T-helper 17 cell (primary cell): Measurements from ENCODE around the gene PRKCG. TPM values are rescaled to one million over a fixed set of nuclear protein-coding genes. Genes with fewer than 3 reads are reported as not detected.

Source experiments
- ATAC-seq: fragments of 150-1000 bp; cut with Tn5 transposase; 2 replicates; pipeline ENCODE4 v1.10.0; 2021; ENCODE audit warnings: mild to moderate bottlenecking, moderate library complexity
- DNase-seq, 3 donors: peaks; one replicate each; pipeline versions ENCODE4 v3.0.0 to v3.0.0-alpha.2; 2020 to 2021
- H3K9me3 ChIP-seq: one replicate; pipeline ENCODE4 v1.7.0; 2013; ENCODE audit warnings: low read length, mild to moderate bottlenecking; ENCODE audit not compliant: control insufficient read depth, poor library complexity, severe bottlenecking
- H3K27ac Mint-ChIP-seq: one replicate; pipeline ENCODE4 v1.8.0; 2022; ENCODE audit warnings: mild to moderate bottlenecking, moderate library complexity, mixed read lengths
- H3K27me3 Mint-ChIP-seq: one replicate; pipeline ENCODE4 v1.8.0; 2022; ENCODE audit warnings: mixed read lengths
- H3K36me3 Mint-ChIP-seq: one replicate; pipeline ENCODE4 v1.8.0; 2022; ENCODE audit warnings: low read depth, mixed read lengths
- H3K4me1 Mint-ChIP-seq: one replicate; pipeline ENCODE4 v1.8.0; 2022; ENCODE audit warnings: mild to moderate bottlenecking, mixed read lengths
- H3K4me3 Mint-ChIP-seq: one replicate; pipeline ENCODE4 v1.8.0; 2022; ENCODE audit warnings: mild to moderate bottlenecking, moderate library complexity, mixed read lengths
- total RNA-seq, 4 donors: library from RNA in 2 of 4; stranded (reverse) in 2 of 4; gene quantifications; one replicate each; pipeline ENCODE4 v1.2.3 and lab custom pipeline; 2022 to 2026

Gene PRKCG
- total RNA-seq, 2 donors from 2014 or later, result 1.1 to 1.4 TPM

- peaks cover 22% of the 10 kb centered on the region for H3K36me3 Mint-ChIP-seq
- H3K4me3 Mint-ChIP-seq, result no peak overlapping the region
- peaks cover 27% of the 10 kb centered on the region for H3K4me1 Mint-ChIP-seq
These were observed 27.6 kb downstream of the PRKCG start for GRCh38 chr19:53909471-53910169.

GRCh38 chr19:53910170-53910518, 28.1 kb downstream of the PRKCG start:
- ATAC-seq (no peak), DNase-seq (no peak)
- Mint-ChIP-seq H3K4me3 (no peak overlapping the region), H3K36me3 (peaks cover 22% of the 10 kb centered on the region), H3K27ac (no peak overlapping the region), H3K27me3 (peaks cover 62% of the 10 kb centered on the region), H3K4me1 (peaks cover 27% of the 10 kb centered on the region)
- no peaks in the 10 kb centered on the region for H3K9me3 ChIP-seq

More at GRCh38 chr19:53909471-53910169, 27.6 kb downstream of the PRKCG start:
- no peaks in the 10 kb centered on the region for H3K9me3 ChIP-seq
- H3K27me3 Mint-ChIP-seq, result peaks cover 67% of the 10 kb centered on the region
- ATAC-seq (no peak), DNase-seq (no peak)
- no peak overlapping the region for H3K27ac Mint-ChIP-seq

- no peak overlapping the region for H3K27ac Mint-ChIP-seq
- H3K4me1 Mint-ChIP-seq, result peaks cover 18% of the 10 kb centered on the region
- peaks cover 58% of the 10 kb centered on the region for H3K27me3 Mint-ChIP-seq
- H3K9me3 ChIP-seq, result no peaks in the 10 kb centered on the region
- peaks cover 13% of the 10 kb centered on the region for H3K36me3 Mint-ChIP-seq
- no peak for ATAC-seq
- no peak for DNase-seq
- H3K4me3 Mint-ChIP-seq, result no peak overlapping the region
These were observed 30.7 kb downstream of the PRKCG start for GRCh38 chr19:53912653-53913052.

GRCh38 chr19:53915000-53915399, 33.0 kb downstream of the PRKCG start:
- Mint-ChIP-seq H3K36me3 (peaks cover 7% of the 10 kb centered on the region), H3K4me1 (peaks cover 5% of the 10 kb centered on the region), H3K27ac (no peak overlapping the region), H3K27me3 (peaks cover 44% of the 10 kb centered on the region), H3K4me3 (no peak overlapping the region)
- DNase-seq, result no peak
- no peak for ATAC-seq
- H3K9me3 ChIP-seq, result no peaks in the 10 kb centered on the region

GRCh38 chr19:53916004-53916403, 34.0 kb downstream of the PRKCG start:
- Mint-ChIP-seq H3K27me3 (peaks cover 34% of the 10 kb centered on the region), H3K4me1 (no peaks in the 10 kb centered on the region), H3K36me3 (peaks cover 2% of the 10 kb centered on the region), H3K4me3 (no peak overlapping the region), H3K27ac (no peak overlapping the region)
- no peak for ATAC-seq
- DNase-seq, result no peak
- no peaks in the 10 kb centered on the region for H3K9me3 ChIP-seq

GRCh38 chr19:53917356-53917755, 35.4 kb downstream of the PRKCG start:
- Mint-ChIP-seq H3K36me3 (no peaks in the 10 kb centered on the region), H3K27me3 (peaks cover 21% of the 10 kb centered on the region), H3K4me3 (no peak overlapping the region), H3K4me1 (no peaks in the 10 kb centered on the region), H3K27ac (no peak overlapping the region)
- H3K9me3 ChIP-seq, result no peaks in the 10 kb centered on the region
- DNase-seq, result no peak
- no peak for ATAC-seq

GRCh38 chr19:53927739-53928138, 45.7 kb downstream of the PRKCG start:
- H3K27ac Mint-ChIP-seq, result no peak overlapping the region
- no peaks in the 10 kb centered on the region for H3K27me3 Mint-ChIP-seq
- H3K9me3 ChIP-seq, result no peaks in the 10 kb centered on the region
- H3K4me1 Mint-ChIP-seq, result no peaks in the 10 kb centered on the region
- DNase-seq (peak in 1 of 3 donors; percentile 30), ATAC-seq (no peak)
- H3K36me3 Mint-ChIP-seq, result no peaks in the 10 kb centered on the region
- no peak overlapping the region for H3K4me3 Mint-ChIP-seq

- no peaks in the 10 kb centered on the region for H3K4me1 Mint-ChIP-seq
- peaks cover 6% of the 10 kb centered on the region for H3K36me3 Mint-ChIP-seq
- ATAC-seq (no peak), DNase-seq (no peak)
- H3K4me3 Mint-ChIP-seq, result no peak overlapping the region
- no peaks in the 10 kb centered on the region for H3K9me3 ChIP-seq
- H3K27ac Mint-ChIP-seq, result no peak overlapping the region
- peaks cover 34% of the 10 kb centered on the region for H3K27me3 Mint-ChIP-seq
These were observed 54.0 kb downstream of the PRKCG start for GRCh38 chr19:53936029-53936428.

- H3K4me1 Mint-ChIP-seq, result peaks cover 6% of the 10 kb centered on the region
- H3K9me3 ChIP-seq, result no peaks in the 10 kb centered on the region
- DNase-seq, result no peak
- H3K27me3 Mint-ChIP-seq, result peaks cover 68% of the 10 kb centered on the region
- H3K27ac Mint-ChIP-seq, result no peak overlapping the region
- ATAC-seq, result no peak
- peaks cover 16% of the 10 kb centered on the region for H3K36me3 Mint-ChIP-seq
- H3K4me3 Mint-ChIP-seq, result no peak overlapping the region
These were observed 60.2 kb downstream of the PRKCG start for GRCh38 chr19:53942001-53942786.

GRCh38 chr19:53944416-53944815, 62.4 kb downstream of the PRKCG start:
- Mint-ChIP-seq H3K27ac (no peak overlapping the region), H3K4me3 (no peak overlapping the region), H3K4me1 (peaks cover 6% of the 10 kb centered on the region), H3K36me3 (peaks cover 14% of the 10 kb centered on the region), H3K27me3 (peaks cover 65% of the 10 kb centered on the region)
- DNase-seq (no peak), ATAC-seq (no peak)
- H3K9me3 ChIP-seq, result no peaks in the 10 kb centered on the region

GRCh38 chr19:53944933-53945332, 62.9 kb downstream of the PRKCG start:
- H3K9me3 ChIP-seq, result no peaks in the 10 kb centered on the region
- peaks cover 6% of the 10 kb centered on the region for H3K4me1 Mint-ChIP-seq
- H3K27me3 Mint-ChIP-seq, result peaks cover 60% of the 10 kb centered on the region
- no peak for ATAC-seq
- H3K4me3 Mint-ChIP-seq, result no peak overlapping the region
- no peak for DNase-seq
- H3K36me3 Mint-ChIP-seq, result peaks cover 14% of the 10 kb centered on the region
- no peak overlapping the region for H3K27ac Mint-ChIP-seq

GRCh38 chr19:53945441-53945840, 63.4 kb downstream of the PRKCG start:
- Mint-ChIP-seq H3K4me3 (no peak overlapping the region), H3K36me3 (peaks cover 12% of the 10 kb centered on the region), H3K27me3 (peaks cover 55% of the 10 kb centered on the region), H3K27ac (no peak overlapping the region), H3K4me1 (peaks cover 6% of the 10 kb centered on the region)
- no peak for ATAC-seq
- no peak for DNase-seq
- H3K9me3 ChIP-seq, result no peaks in the 10 kb centered on the region

- H3K9me3 ChIP-seq, result no peaks in the 10 kb centered on the region
- Mint-ChIP-seq H3K27me3 (peaks cover 50% of the 10 kb centered on the region), H3K36me3 (peaks cover 10% of the 10 kb centered on the region), H3K4me3 (no peak overlapping the region), H3K4me1 (peaks cover 6% of the 10 kb centered on the region), H3K27ac (no peak overlapping the region)
- ATAC-seq (no peak), DNase-seq (no peak)
These were observed 64.0 kb downstream of the PRKCG start for GRCh38 chr19:53945998-53946397.

- Mint-ChIP-seq H3K27me3 (peaks cover 51% of the 10 kb centered on the region), H3K4me1 (peaks cover 5% of the 10 kb centered on the region), H3K27ac (no peak overlapping the region), H3K36me3 (peaks cover 7% of the 10 kb centered on the region), H3K4me3 (no peak overlapping the region)
- ATAC-seq (no peak), DNase-seq (no peak)
- no peaks in the 10 kb centered on the region for H3K9me3 ChIP-seq
These were observed 65.6 kb downstream of the PRKCG start for GRCh38 chr19:53947624-53948023.
